K562 (cell line): Measurements from ENCODE around the gene SYNCRIP. TPM values are rescaled to one million over a fixed set of nuclear protein-coding genes. Genes with fewer than 3 reads are reported as not detected.

Source experiments
- CAMTA2 ChIP-seq: fragments of 250-450 bp; sonication (Bioruptor Pico); conservative IDR thresholded peaks from 2 replicates; pipeline ENCODE4 v1.5.1; 2022
- ELF2 ChIP-seq: fragments of 250-450 bp; sonication (Bioruptor Pico); IDR thresholded peaks from 2 replicates; pipeline ENCODE4 v1.5.0; 2021; ENCODE audit warnings: mild to moderate bottlenecking
- SIN3A ChIP-seq, 2 experiments: fragments of 150-350 bp in 1 of 2; IDR thresholded peaks; 2 replicates each; pipeline ENCODE4 v1.6.1; 2011 to 2016; ENCODE audit warnings: borderline replicate concordance in 2 of 2, low read depth in 2 of 2, low read length in 2 of 2, mild to moderate bottlenecking in 2 of 2, moderate library complexity in 2 of 2; ENCODE audit not compliant: control insufficient read depth in 1 of 2
- SMARCB1 ChIP-seq: IDR thresholded peaks from 2 replicates; pipeline ENCODE4 v1.6.1; 2011; ENCODE audit warnings: improper control_type of control experiment, low read depth; ENCODE audit not compliant: insufficient read length
- SPI1 ChIP-seq: IDR thresholded peaks from 2 replicates; pipeline ENCODE4 v1.6.1; 2011; ENCODE audit warnings: low read depth, low read length, control low read depth, borderline replicate concordance
- U2AF2 ChIP-seq: fragments of 200-400 bp; formaldehyde crosslinking; optimal IDR thresholded peaks from 2 replicates; pipeline ENCODE3; 2017; ENCODE audit warnings: low read depth, mild to moderate bottlenecking, low read length
- YY1 ChIP-seq, 3 experiments: IDR thresholded peaks; 2 replicates each; pipeline ENCODE4 v1.6.1; 2011; ENCODE audit warnings: low read length in 2 of 3, mild to moderate bottlenecking in 2 of 3, moderate library complexity in 2 of 3, borderline replicate concordance in 1 of 3, control low read depth in 1 of 3, low read depth in 1 of 3; ENCODE audit not compliant: insufficient read depth in 3 of 3, insufficient replicate concordance in 2 of 3, control insufficient read depth in 1 of 3, insufficient read length in 1 of 3; ENCODE audit errors: extremely low read depth in 1 of 3
- ZNF354B ChIP-seq: fragments of 250-450 bp; sonication (Bioruptor Pico); IDR thresholded peaks from 2 replicates; pipeline ENCODE4 v1.4.0; 2020
- ZNF766 ChIP-seq: fragments of 200-800 bp; sonication (Bioruptor generic); conservative IDR thresholded peaks from 2 replicates; pipeline ENCODE4 v1.6.1; 2016; ENCODE audit warnings: missing genetic modification characterization, missing compliant biosample characterization
- polyA plus RNA-seq, 8 experiments: library from polyadenylated mRNA; depleted of rRNA in 4 of 8; stranded (reverse) in 5 of 8; unstranded in 3 of 8; fragments of >200 nt; fragmentation: Nextera tagmentation in 2 of 8; fragmentation: Illumina TruSeq in 1 of 8; extraction: Ambion mirVana in 2 of 8; extraction: Trizol in 1 of 8; gene quantifications; 2 replicates each; pipeline versions ENCODE4 v1.2.1 to v1.2.3, GENCODE V29; 2011 to 2014; ENCODE audit warnings: inconsistent platforms in 1 of 8, missing spikeins in 1 of 8
- total RNA-seq, 7 experiments: library from RNA; depleted of rRNA in 6 of 7; stranded (reverse); fragments of >200 nt in 6 of 7; fragmentation: Illumina TruSeq in 2 of 7; extraction: Trizol in 2 of 7; gene quantifications; 2 replicates each; pipeline versions ENCODE4 v1.2.1 to v1.2.3, GENCODE V29; 2011 to 2021; ENCODE audit warnings: low replicate concordance in 1 of 7
- TF ChIP-seq, protein P1 (sequence below): fragments of 200-800 bp; sonication (Bioruptor generic); IDR thresholded peaks from 2 replicates; pipeline ENCODE4 v1.6.1; 2016; ENCODE audit warnings: missing genetic modification characterization, missing compliant biosample characterization
- TF ChIP-seq, protein P2 (sequence below): conservative IDR thresholded peaks from 2 replicates; pipeline ENCODE4 v1.6.1; 2011; ENCODE audit warnings: low read depth, mild to moderate bottlenecking, low read length; ENCODE audit not compliant: control insufficient read depth
- TF ChIP-seq, protein P3 (sequence below): sonication (generic); formaldehyde crosslinking; IDR thresholded peaks from 2 replicates; pipeline ENCODE4 v1.8.1; 2022; ENCODE audit warnings: missing genetic modification reagents
- TF ChIP-seq, protein P4 (sequence below), 2 experiments: fragments of 450-650 bp in 1 of 2; sonication (generic) in 1 of 2; formaldehyde crosslinking in 1 of 2; IDR thresholded peaks in 1 of 2; conservative IDR thresholded peaks in 1 of 2; 2 replicates each; pipeline versions ENCODE4 v1.6.1 to v1.8.1; 2016 to 2023; ENCODE audit warnings: mild to moderate bottlenecking in 2 of 2, moderate library complexity in 2 of 2, inconsistent platforms in 1 of 2, missing genetic modification reagents in 1 of 2
- TF ChIP-seq, protein P5 (sequence below): fragments of 450-650 bp; IDR thresholded peaks from 2 replicates; pipeline ENCODE4 v1.6.1; 2018; ENCODE audit warnings: mild to moderate bottlenecking, low read depth; ENCODE audit not compliant: partially characterized antibody

The SYNCRIP gene
- total and polyA plus RNA-seq, 9 of the 15 experiments (the other 6 are each of a cell fraction or from before 2014, with no cell fraction given) = 46.5 to 295 (median 140) TPM

DNA sequence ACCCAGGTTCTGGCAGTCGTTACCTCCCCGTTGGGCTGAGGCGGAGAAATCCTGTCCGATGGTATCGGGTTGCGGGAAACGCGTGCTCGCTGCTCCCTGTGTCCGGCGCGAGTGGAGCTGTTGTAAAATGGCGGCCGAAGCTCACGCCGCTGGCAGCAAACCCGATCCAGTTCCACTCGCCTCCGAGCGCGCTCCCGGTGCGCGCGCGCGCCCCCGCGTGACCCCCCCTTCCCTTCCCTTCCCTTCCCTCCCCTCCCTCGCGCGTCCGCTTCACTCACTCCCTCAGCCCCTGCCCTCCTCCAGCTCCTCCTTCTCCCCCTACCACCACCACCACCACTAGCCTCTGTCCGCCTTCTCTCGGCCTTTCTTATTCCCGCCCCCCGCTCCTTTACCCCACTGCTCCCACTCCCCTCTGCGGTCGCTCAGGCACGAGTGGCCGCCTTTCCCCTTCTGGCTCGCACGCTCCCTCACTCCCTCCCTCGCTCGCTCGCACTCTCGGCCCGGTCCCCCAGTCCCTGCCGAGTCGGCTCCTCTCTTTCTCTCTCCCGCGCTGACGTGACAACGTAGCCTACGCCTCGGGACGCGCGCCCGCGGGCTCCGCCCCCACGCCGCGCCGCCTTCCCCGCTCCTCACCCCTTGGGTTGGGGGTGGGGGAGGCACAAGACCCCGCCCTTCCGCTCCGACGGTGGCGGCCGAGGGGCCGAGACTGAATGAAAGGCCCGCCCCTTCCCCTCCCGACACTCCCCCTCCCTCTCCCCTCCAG lies at the start of gene SYNCRIP (continued):
- TF ChIP-seq, protein P1, sequence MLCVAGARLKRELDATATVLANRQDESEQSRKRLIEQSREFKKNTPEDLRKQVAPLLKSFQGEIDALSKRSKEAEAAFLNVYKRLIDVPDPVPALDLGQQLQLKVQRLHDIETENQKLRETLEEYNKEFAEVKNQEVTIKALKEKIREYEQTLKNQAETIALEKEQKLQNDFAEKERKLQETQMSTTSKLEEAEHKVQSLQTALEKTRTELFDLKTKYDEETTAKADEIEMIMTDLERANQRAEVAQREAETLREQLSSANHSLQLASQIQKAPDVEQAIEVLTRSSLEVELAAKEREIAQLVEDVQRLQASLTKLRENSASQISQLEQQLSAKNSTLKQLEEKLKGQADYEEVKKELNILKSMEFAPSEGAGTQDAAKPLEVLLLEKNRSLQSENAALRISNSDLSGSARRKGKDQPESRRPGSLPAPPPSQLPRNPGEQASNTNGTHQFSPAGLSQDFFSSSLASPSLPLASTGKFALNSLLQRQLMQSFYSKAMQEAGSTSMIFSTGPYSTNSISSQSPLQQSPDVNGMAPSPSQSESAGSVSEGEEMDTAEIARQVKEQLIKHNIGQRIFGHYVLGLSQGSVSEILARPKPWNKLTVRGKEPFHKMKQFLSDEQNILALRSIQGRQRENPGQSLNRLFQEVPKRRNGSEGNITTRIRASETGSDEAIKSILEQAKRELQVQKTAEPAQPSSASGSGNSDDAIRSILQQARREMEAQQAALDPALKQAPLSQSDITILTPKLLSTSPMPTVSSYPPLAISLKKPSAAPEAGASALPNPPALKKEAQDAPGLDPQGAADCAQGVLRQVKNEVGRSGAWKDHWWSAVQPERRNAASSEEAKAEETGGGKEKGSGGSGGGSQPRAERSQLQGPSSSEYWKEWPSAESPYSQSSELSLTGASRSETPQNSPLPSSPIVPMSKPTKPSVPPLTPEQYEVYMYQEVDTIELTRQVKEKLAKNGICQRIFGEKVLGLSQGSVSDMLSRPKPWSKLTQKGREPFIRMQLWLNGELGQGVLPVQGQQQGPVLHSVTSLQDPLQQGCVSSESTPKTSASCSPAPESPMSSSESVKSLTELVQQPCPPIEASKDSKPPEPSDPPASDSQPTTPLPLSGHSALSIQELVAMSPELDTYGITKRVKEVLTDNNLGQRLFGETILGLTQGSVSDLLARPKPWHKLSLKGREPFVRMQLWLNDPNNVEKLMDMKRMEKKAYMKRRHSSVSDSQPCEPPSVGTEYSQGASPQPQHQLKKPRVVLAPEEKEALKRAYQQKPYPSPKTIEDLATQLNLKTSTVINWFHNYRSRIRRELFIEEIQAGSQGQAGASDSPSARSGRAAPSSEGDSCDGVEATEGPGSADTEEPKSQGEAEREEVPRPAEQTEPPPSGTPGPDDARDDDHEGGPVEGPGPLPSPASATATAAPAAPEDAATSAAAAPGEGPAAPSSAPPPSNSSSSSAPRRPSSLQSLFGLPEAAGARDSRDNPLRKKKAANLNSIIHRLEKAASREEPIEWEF (CRISPR knock-in tag) = no peak
- TF ChIP-seq YY1 (IDR thresholded peaks at IDR 0.05; ENCODE audit: borderline replicate concordance in 1 of 3, control insufficient read depth in 1 of 3, extremely low read depth in 1 of 3, insufficient read depth in 3 of 3, insufficient read length in 1 of 3, insufficient replicate concordance in 2 of 3, low read depth in 1 of 3, low read length in 2 of 3) (peak; percentile 76 to 94 (median 94)), U2AF2 (no peak), SPI1 (0 out of 2 replicates have a peak, but pooled peaks have one; percentile 4), ZNF766 (CRISPR knock-in tag) (peak; percentile 93), ZNF354B (no peak), SMARCB1 (no peak), CAMTA2 (CRISPR knock-in tag) (no peak), SIN3A (IDR thresholded peaks at IDR 0.05; ENCODE audit: borderline replicate concordance in 2 of 2, control insufficient read depth in 1 of 2, low read depth in 2 of 2, low read length in 2 of 2) (peak; percentile 53 to 55; a peak in 2 of 4 replicates), ELF2 (no peak)
- TF ChIP-seq, protein P2, sequence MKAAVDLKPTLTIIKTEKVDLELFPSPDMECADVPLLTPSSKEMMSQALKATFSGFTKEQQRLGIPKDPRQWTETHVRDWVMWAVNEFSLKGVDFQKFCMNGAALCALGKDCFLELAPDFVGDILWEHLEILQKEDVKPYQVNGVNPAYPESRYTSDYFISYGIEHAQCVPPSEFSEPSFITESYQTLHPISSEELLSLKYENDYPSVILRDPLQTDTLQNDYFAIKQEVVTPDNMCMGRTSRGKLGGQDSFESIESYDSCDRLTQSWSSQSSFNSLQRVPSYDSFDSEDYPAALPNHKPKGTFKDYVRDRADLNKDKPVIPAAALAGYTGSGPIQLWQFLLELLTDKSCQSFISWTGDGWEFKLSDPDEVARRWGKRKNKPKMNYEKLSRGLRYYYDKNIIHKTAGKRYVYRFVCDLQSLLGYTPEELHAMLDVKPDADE = peak; percentile 22; the same call in 1 of the 2 replicates
- TF ChIP-seq, protein P3, sequence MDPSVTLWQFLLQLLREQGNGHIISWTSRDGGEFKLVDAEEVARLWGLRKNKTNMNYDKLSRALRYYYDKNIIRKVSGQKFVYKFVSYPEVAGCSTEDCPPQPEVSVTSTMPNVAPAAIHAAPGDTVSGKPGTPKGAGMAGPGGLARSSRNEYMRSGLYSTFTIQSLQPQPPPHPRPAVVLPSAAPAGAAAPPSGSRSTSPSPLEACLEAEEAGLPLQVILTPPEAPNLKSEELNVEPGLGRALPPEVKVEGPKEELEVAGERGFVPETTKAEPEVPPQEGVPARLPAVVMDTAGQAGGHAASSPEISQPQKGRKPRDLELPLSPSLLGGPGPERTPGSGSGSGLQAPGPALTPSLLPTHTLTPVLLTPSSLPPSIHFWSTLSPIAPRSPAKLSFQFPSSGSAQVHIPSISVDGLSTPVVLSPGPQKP = no peak
- TF ChIP-seq, protein P4, sequence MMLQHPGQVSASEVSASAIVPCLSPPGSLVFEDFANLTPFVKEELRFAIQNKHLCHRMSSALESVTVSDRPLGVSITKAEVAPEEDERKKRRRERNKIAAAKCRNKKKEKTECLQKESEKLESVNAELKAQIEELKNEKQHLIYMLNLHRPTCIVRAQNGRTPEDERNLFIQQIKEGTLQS (IDR thresholded peaks at IDR 0.05) = no peak; the same call in 1 of the 2 replicates
- TF ChIP-seq, protein P4 (CRISPR knock-in tag; conservative IDR thresholded peaks at IDR 0.05) = 0 out of 2 replicates have a peak, but pooled peaks have one; percentile 42
- TF ChIP-seq, protein P5, sequence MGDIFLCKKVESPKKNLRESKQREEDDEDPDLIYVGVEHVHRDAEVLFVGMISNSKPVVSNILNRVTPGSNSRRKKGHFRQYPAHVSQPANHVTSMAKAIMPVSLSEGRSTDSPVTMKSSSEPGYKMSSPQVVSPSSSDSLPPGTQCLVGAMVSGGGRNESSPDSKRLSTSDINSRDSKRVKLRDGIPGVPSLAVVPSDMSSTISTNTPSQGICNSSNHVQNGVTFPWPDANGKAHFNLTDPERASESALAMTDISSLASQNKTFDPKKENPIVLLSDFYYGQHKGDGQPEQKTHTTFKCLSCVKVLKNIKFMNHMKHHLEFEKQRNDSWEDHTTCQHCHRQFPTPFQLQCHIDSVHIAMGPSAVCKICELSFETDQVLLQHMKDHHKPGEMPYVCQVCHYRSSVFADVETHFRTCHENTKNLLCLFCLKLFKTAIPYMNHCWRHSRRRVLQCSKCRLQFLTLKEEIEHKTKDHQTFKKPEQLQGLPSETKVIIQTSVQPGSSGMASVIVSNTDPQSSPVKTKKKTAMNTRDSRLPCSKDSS = no peak
